ENCODE results near the gene RNF213. TPM values are rescaled to one million over a fixed set of nuclear protein-coding genes. Genes with fewer than 3 reads are reported as not detected.
"Not testable (repeated sequence)": the region's sequence is repeated elsewhere in the genome, so short reads cannot be mapped to it uniquely, and the experiment has no call there.

The RNF213 gene
- total RNA-seq, 1 experiment from 2014 or later, result 179 TPM

GRCh38 chr17:80409626-80410025 is 149.0 kb downstream of the RNF213 start:
- intact Hi-C loops (cut with micrococcal nuclease; ENCODE audit: unreplicated experiment), result loop anchor here (5.0 kb wide), 1 partner anchor 402 kb away; no protein-coding TSS in a partner anchor
- H3K4me1 ChIP-seq (replicated peaks; ENCODE audit: insufficient read depth), result 0 out of 2 replicates have a peak, but pooled peaks cover 6% of the 10 kb centered on the region
- no peak overlapping the region for H3K27ac ChIP-seq
- no peak for DNase-seq
- no peaks in the 10 kb centered on the region for H4K20me1 ChIP-seq (ENCODE audit: insufficient read depth)
- no peaks in the 10 kb centered on the region for H3K9me2 ChIP-seq (ENCODE audit: insufficient read depth)
- H3F3A ChIP-seq (ENCODE audit: insufficient read depth, low read depth), result no peaks in the 10 kb centered on the region
- no peaks in the 10 kb centered on the region for H3K79me2 ChIP-seq (ENCODE audit: low read depth)
- H3K36me3 ChIP-seq (ENCODE audit: low read depth), result no peaks in the 10 kb centered on the region
- H3K4me3 ChIP-seq, result no peak overlapping the region
- no peak overlapping the region for H2AFZ ChIP-seq
- ChIA-PET POLR2A (ENCODE audit: unreplicated experiment) (no interaction called here), CTCF (no interaction called here)
- TF ChIP-seq EZH2 (IDR thresholded peaks at IDR 0.05; ENCODE audit: low read depth) (no peak), CTCF (conservative IDR thresholded peaks at IDR 0.05) (no peak)
- H3K9me3 ChIP-seq (ENCODE audit: insufficient read depth, low read depth), result no peaks in the 10 kb centered on the region
- BruUV-seq (replicated peaks), result no TSS peak
- no peak overlapping the region for H3K4me2 ChIP-seq
- H3K27me3 ChIP-seq (ENCODE audit: insufficient read depth, low read depth), result no peaks in the 10 kb centered on the region

- POLR2A ChIA-PET (ENCODE audit: unreplicated experiment); H3K27ac ChIP-seq; H3F3A ChIP-seq (ENCODE audit: insufficient read depth, low read depth); H3K4me3 ChIP-seq; CTCF ChIA-PET; H4K20me1 ChIP-seq (ENCODE audit: insufficient read depth); DNase-seq; H2AFZ ChIP-seq; H3K9me2 ChIP-seq (ENCODE audit: insufficient read depth); H3K27me3 ChIP-seq (ENCODE audit: insufficient read depth, low read depth); H3K9me3 ChIP-seq (ENCODE audit: insufficient read depth, low read depth); H3K4me2 ChIP-seq; H3K79me2 ChIP-seq (ENCODE audit: low read depth); H3K4me1 ChIP-seq (replicated peaks; ENCODE audit: insufficient read depth); H3K36me3 ChIP-seq (ENCODE audit: low read depth); BruUV-seq (replicated peaks): not testable (repeated sequence)
- intact Hi-C loops (cut with micrococcal nuclease; ENCODE audit: unreplicated experiment), result loop anchor here (5.0 kb wide), 1 partner anchor 403 kb away; no protein-coding TSS in a partner anchor
Observed at GRCh38 chr17:80410441-80411087, 149.9 kb downstream of the RNF213 start.

GRCh38 chr17:80413771-80414507 is 153.3 kb downstream of the RNF213 start:
- no peaks in the 10 kb centered on the region for H3K9me2 ChIP-seq (ENCODE audit: insufficient read depth)
- BruUV-seq (replicated peaks), result no TSS peak
- H3K9me3 ChIP-seq (ENCODE audit: insufficient read depth, low read depth), result no peaks in the 10 kb centered on the region
- H3K36me3 ChIP-seq (ENCODE audit: low read depth), result no peaks in the 10 kb centered on the region
- peak overlapping the region; percentile 96 for H2AFZ ChIP-seq
- CTCF ChIA-PET, result interaction anchor here (0.6 to 0.7 kb wide), 3 partner anchors 41 to 573 kb away, joined by 3 to 4 read pairs (median 3); no protein-coding TSS in a partner anchor
- no peak for TF ChIP-seq EZH2 (IDR thresholded peaks at IDR 0.05; ENCODE audit: low read depth)
- TF ChIP-seq CTCF (conservative IDR thresholded peaks at IDR 0.05), result no peak
- no peak for DNase-seq
- H3K79me2 ChIP-seq (ENCODE audit: low read depth), result peaks cover 10% of the 10 kb centered on the region
- peak overlapping the region; percentile 67 for H3K4me3 ChIP-seq
- H3K4me2 ChIP-seq, result peak overlapping the region; percentile 94
- no peaks in the 10 kb centered on the region for H3K27me3 ChIP-seq (ENCODE audit: insufficient read depth, low read depth)
- POLR2A ChIA-PET (ENCODE audit: unreplicated experiment), result interaction anchor here (0.5 kb wide), 1 partner anchor 41 kb away, joined by 4 read pairs; no protein-coding TSS in a partner anchor
- no peaks in the 10 kb centered on the region for H4K20me1 ChIP-seq (ENCODE audit: insufficient read depth)
- H3K4me1 ChIP-seq (replicated peaks; ENCODE audit: insufficient read depth), result 0 out of 2 replicates have a peak, but pooled peaks cover 6% of the 10 kb centered on the region
- no peaks in the 10 kb centered on the region for H3F3A ChIP-seq (ENCODE audit: insufficient read depth, low read depth)
- intact Hi-C loops (cut with micrococcal nuclease; ENCODE audit: unreplicated experiment), result loop anchor here (5.0 kb wide), 1 partner anchor 407 kb away; no protein-coding TSS in a partner anchor
- H3K27ac ChIP-seq, result no peak overlapping the region

Data from PC-9 (cell line).